GM12891 (cell line): ENCODE measurements around the gene RSPH10B2.
"Not testable (repeated sequence)": the region's sequence is repeated elsewhere in the genome, so short reads cannot be mapped to it uniquely, and the experiment has no call there.

Experiments
- SPI1 ChIP-seq: IDR thresholded peaks from 2 replicates; pipeline ENCODE4 v1.6.1; 2011; ENCODE audit warnings: low read depth, low read length, control low read depth
- TAF1 ChIP-seq: IDR thresholded peaks from 2 replicates; pipeline ENCODE4 v1.6.1; 2011; ENCODE audit warnings: low read depth, low read length, control low read depth

DNA sequence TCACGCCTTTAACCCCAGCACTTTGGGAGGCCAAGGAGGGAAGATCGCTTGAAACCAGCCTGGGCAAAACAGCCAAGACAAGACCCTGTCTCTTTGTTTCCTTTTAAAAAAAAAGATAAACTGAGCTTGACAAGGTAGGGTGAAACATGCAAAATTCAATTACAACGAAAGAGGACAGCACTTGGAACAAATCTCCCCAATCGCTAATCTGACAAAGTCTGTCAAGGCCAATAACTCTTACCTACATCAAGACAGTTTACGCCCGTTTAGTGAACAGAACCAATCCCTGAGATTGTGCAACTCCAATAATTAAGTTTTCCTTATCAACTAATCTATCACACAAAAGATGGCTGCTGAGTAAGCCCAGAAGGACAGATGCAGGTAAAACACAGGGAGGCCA is 67.7 kb downstream of the RSPH10B2 start:
- not testable (repeated sequence) for TF ChIP-seq TAF1, SPI1
